IMR-90 (cell line): ENCODE results near the gene DCDC2. TPM values are rescaled to one million over a fixed set of nuclear protein-coding genes. Genes with fewer than 3 reads are reported as not detected.

ENCODE experiments used
- ATAC-seq: fragments of 200-7000 bp; cut with Tn5 transposase; 2 replicates; pipeline ENCODE4 v1.9.1; 2020; ENCODE audit warnings: low read depth, mild to moderate bottlenecking, moderate library complexity
- BruUV-seq: library from RNA; stranded (reverse); fragments of 400-500 nt; replicated peaks from 2 replicates; lab custom pipeline; 2021; lab: Mats Ljungman, UMichigan
- CTCF ChIA-PET: fragments of 300-600 bp; formaldehyde crosslinking; extraction: SDS; loops from one replicate; lab custom pipeline; 2021; ENCODE audit warnings: antibody characterized with exemption; lab: Yijun Ruan, JAX
- POLR2A ChIA-PET: fragments of 300-600 bp; sonication (Branson Sonifier 250); formaldehyde crosslinking; loops from one replicate; lab custom pipeline; 2022; ENCODE audit warnings: antibody characterized with exemption; ENCODE audit not compliant: unreplicated experiment; lab: Charles Lee
- DNase-seq: peaks from one replicate; pipeline ENCODE4 v3.0.0; 2013
- H2AFZ ChIP-seq: replicated peaks from 2 replicates; pipeline ENCODE3; 2013; ENCODE audit warnings: low read length, mild to moderate bottlenecking; ENCODE audit not compliant: poor library complexity
- H2AK5ac ChIP-seq: 2 replicates; pipeline ENCODE4 v1.6.1; 2013; ENCODE audit warnings: low read depth, low read length, inconsistent platforms
- H2AK9ac ChIP-seq: replicated peaks from 2 replicates; pipeline ENCODE3; 2013; ENCODE audit warnings: mild to moderate bottlenecking, low read depth, low read length, moderate library complexity; ENCODE audit not compliant: poor library complexity
- H2BK120ac ChIP-seq: 2 replicates; pipeline ENCODE4 v1.6.1; 2013; ENCODE audit warnings: low read depth, low read length, inconsistent platforms
- H2BK15ac ChIP-seq: 3 replicates; pipeline ENCODE4 v1.6.1; 2013; ENCODE audit warnings: low read depth, low read length, inconsistent platforms
- H2BK20ac ChIP-seq: 2 replicates; pipeline ENCODE4 v1.6.1; 2013; ENCODE audit warnings: low read depth, mild to moderate bottlenecking, inconsistent platforms, low read length, moderate library complexity
- H2BK5ac ChIP-seq: 2 replicates; pipeline ENCODE4 v1.6.1; 2013; ENCODE audit warnings: mild to moderate bottlenecking, low read depth, low read length, inconsistent platforms; ENCODE audit not compliant: poor library complexity, severe bottlenecking
- H3K14ac ChIP-seq: replicated peaks from 2 replicates; pipeline ENCODE4 v1.6.1; 2013; ENCODE audit warnings: low read depth, low read length, inconsistent platforms
- H3K18ac ChIP-seq: 2 replicates; pipeline ENCODE4 v1.6.1; 2013; ENCODE audit warnings: low read depth, low read length, control low read depth
- H3K23ac ChIP-seq: 2 replicates; pipeline ENCODE4 v1.6.1; 2013; ENCODE audit warnings: low read depth, low read length, inconsistent platforms
- H3K27ac ChIP-seq: 2 replicates; pipeline ENCODE4 v1.5.1; 2013; ENCODE audit warnings: mild to moderate bottlenecking, control low read depth, low read length; ENCODE audit not compliant: insufficient read depth
- H3K27me3 ChIP-seq: 2 replicates; pipeline ENCODE4 v1.6.1; 2013; ENCODE audit warnings: low read length; ENCODE audit not compliant: control insufficient read depth, insufficient read depth
- H3K36me3 ChIP-seq: 2 replicates; pipeline ENCODE4 v1.6.1; 2013; ENCODE audit warnings: low read length, mixed read lengths; ENCODE audit not compliant: control insufficient read depth, insufficient read depth
- H3K4ac ChIP-seq: 2 replicates; pipeline ENCODE4 v1.6.1; 2013; ENCODE audit warnings: low read depth, low read length, inconsistent platforms
- H3K4me1 ChIP-seq: 2 replicates; pipeline ENCODE4 v1.6.1; 2013; ENCODE audit warnings: low read length, mixed read lengths; ENCODE audit not compliant: control insufficient read depth, insufficient read depth
- H3K4me2 ChIP-seq: 2 replicates; pipeline ENCODE4 v1.6.1; 2013; ENCODE audit warnings: low read depth, mild to moderate bottlenecking, control low read depth, low read length, moderate library complexity
- H3K4me3 ChIP-seq: 2 replicates; pipeline ENCODE4 v1.5.1; 2013; ENCODE audit warnings: low read depth, mild to moderate bottlenecking, control low read depth, low read length, moderate library complexity; ENCODE audit not compliant: insufficient read depth
- H3K56ac ChIP-seq: 2 replicates; pipeline ENCODE4 v1.6.1; 2013; ENCODE audit warnings: low read length, inconsistent platforms; ENCODE audit not compliant: insufficient read depth; ENCODE audit errors: extremely low read depth
- H3K79me1 ChIP-seq, 2 experiments: 2 replicates each; pipeline ENCODE4 v1.6.1; 2013; ENCODE audit warnings: low read length in 2 of 2, inconsistent platforms in 1 of 2, low read depth in 1 of 2
- H3K9ac ChIP-seq: 2 replicates; pipeline ENCODE4 v1.6.1; 2013; ENCODE audit warnings: low read depth, low read length, control low read depth
- H3K9me1 ChIP-seq: 2 replicates; pipeline ENCODE4 v1.6.1; 2013; ENCODE audit warnings: low read length, inconsistent platforms; ENCODE audit not compliant: insufficient read depth
- H3K9me3 ChIP-seq: 2 replicates; pipeline ENCODE4 v1.6.1; 2013; ENCODE audit warnings: low read length; ENCODE audit not compliant: control insufficient read depth, insufficient read depth
- H4K20me1 ChIP-seq: 2 replicates; pipeline ENCODE4 v1.6.1; 2013; ENCODE audit warnings: low read length, inconsistent platforms; ENCODE audit not compliant: insufficient read depth
- H4K5ac ChIP-seq: 2 replicates; pipeline ENCODE4 v1.6.1; 2013; ENCODE audit warnings: mild to moderate bottlenecking, low read depth, low read length, control low read depth
- H4K8ac ChIP-seq, 2 experiments: 2 replicates each; pipeline ENCODE4 v1.6.1; 2013; ENCODE audit warnings: low read depth in 2 of 2, low read length in 2 of 2, control low read depth in 1 of 2, inconsistent platforms in 1 of 2
- H4K91ac ChIP-seq: 2 replicates; pipeline ENCODE4 v1.6.1; 2013; ENCODE audit warnings: low read depth, low read length, inconsistent platforms; ENCODE audit not compliant: insufficient read depth
- CEBPB ChIP-seq: IDR thresholded peaks from 2 replicates; pipeline ENCODE4 v1.6.1; 2012; ENCODE audit warnings: low read depth, low read length, improper control_type of control experiment
- SMC3 ChIP-seq: fragments of 150-350 bp; IDR thresholded peaks from 2 replicates; pipeline ENCODE4 v1.6.1; 2016; ENCODE audit warnings: low read depth, mild to moderate bottlenecking, antibody characterized with exemption, low read length, moderate library complexity
- WGBS, 2 experiments: methylation state at CpG; one replicate each; pipeline versions ENCODE4 v1.1.5 to v1.1.7; 2013; ENCODE audit warnings: missing lambda C conversion rate in 2 of 2; ENCODE audit not compliant: insufficient read length in 1 of 2; ENCODE audit errors: extremely low coverage in 2 of 2; 5-methylcytosine and 5-hydroxymethylcytosine counted together
- dilution Hi-C: fragments of 300-500 bp; cut with HindIII; formaldehyde crosslinking; loops from one replicate; pipeline ENCODE4 v1.14.3; 2018; ENCODE audit warnings: low sequenced_read_pairs; ENCODE audit not compliant: unreplicated experiment
- in situ Hi-C: fragments of 300-500 bp; cut with MboI; formaldehyde crosslinking; loops from 3 replicates; pipeline ENCODE4 v1.14.3; 2019; ENCODE audit warnings: low sequenced_read_pairs, inconsistent platforms, mixed read lengths
- intact Hi-C: fragments of 100-400 bp; cut with micrococcal nuclease; formaldehyde crosslinking; loops from 2 replicates; pipeline ENCODE4 v1.10.0; 2022
- polyA plus RNA-seq, 3 experiments: library from polyadenylated mRNA; depleted of rRNA; stranded (reverse); fragments of >200 nt; gene quantifications; 2 replicates each; pipeline ENCODE4 v1.2.3, GENCODE V29; 2012; ENCODE audit warnings: low replicate concordance in 1 of 3
- total RNA-seq: library from RNA; depleted of rRNA; stranded (reverse); fragments of >200 nt; gene quantifications from 2 replicates; pipeline ENCODE4 v1.2.3, GENCODE V29; 2012
- TF ChIP-seq, protein P1 (sequence below): conservative IDR thresholded peaks from 2 replicates; pipeline ENCODE4 v1.5.1; 2012; ENCODE audit warnings: mild to moderate bottlenecking, low read depth, low read length, improper control_type of control experiment
- TF ChIP-seq, protein P2 (sequence below): fragments of 150-350 bp; IDR thresholded peaks from 2 replicates; pipeline ENCODE4 v1.6.1; 2017; ENCODE audit warnings: mild to moderate bottlenecking, antibody characterized with exemption, low read length, low read depth

Gene DCDC2
- total and polyA plus RNA-seq, 2 of the 4 experiments (the other 2 are of a cell fraction), result not detected

DNA sequence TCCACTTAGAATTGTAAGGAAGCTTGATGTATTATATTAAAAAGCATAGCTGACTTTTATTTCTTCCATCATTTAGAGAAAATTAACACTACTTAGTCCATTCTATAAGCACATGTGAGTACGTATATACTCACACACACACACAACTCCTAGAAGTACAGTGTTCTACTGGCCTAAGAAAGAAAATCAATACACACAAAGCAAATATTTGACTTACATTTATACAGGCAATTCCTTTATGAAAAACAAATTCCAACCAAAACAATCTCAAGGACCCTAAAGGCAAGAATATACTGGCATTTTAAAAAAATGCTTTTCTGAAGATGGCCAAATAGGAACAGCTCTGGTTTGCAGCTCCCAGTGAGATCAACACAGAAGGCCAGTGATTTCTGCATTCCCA, 160.0 kb downstream of the DCDC2 start:
- TF ChIP-seq SMC3 (no peak), CEBPB (no peak)
- TF ChIP-seq, protein P1, sequence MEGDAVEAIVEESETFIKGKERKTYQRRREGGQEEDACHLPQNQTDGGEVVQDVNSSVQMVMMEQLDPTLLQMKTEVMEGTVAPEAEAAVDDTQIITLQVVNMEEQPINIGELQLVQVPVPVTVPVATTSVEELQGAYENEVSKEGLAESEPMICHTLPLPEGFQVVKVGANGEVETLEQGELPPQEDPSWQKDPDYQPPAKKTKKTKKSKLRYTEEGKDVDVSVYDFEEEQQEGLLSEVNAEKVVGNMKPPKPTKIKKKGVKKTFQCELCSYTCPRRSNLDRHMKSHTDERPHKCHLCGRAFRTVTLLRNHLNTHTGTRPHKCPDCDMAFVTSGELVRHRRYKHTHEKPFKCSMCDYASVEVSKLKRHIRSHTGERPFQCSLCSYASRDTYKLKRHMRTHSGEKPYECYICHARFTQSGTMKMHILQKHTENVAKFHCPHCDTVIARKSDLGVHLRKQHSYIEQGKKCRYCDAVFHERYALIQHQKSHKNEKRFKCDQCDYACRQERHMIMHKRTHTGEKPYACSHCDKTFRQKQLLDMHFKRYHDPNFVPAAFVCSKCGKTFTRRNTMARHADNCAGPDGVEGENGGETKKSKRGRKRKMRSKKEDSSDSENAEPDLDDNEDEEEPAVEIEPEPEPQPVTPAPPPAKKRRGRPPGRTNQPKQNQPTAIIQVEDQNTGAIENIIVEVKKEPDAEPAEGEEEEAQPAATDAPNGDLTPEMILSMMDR, result no peak
- TF ChIP-seq, protein P2, sequence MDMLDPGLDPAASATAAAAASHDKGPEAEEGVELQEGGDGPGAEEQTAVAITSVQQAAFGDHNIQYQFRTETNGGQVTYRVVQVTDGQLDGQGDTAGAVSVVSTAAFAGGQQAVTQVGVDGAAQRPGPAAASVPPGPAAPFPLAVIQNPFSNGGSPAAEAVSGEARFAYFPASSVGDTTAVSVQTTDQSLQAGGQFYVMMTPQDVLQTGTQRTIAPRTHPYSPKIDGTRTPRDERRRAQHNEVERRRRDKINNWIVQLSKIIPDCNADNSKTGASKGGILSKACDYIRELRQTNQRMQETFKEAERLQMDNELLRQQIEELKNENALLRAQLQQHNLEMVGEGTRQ, result no peak
- Histone ChIP-seq H2BK120ac (no peak overlapping the region), H4K8ac (no peak overlapping the region), H3K36me3 (no peaks in the 10 kb centered on the region), H4K5ac (no peak overlapping the region), H3K27me3 (no peaks in the 10 kb centered on the region), H2AK9ac (no peak overlapping the region), H3K4ac (no peak overlapping the region), H3K9ac (no peak overlapping the region), H3K14ac (no peak overlapping the region), H3K79me1 (no peaks in the 10 kb centered on the region), H3K4me1 (no peaks in the 10 kb centered on the region), H2AFZ (no peak overlapping the region), H3K4me3 (no peak overlapping the region), H3K9me3 (peaks cover 2% of the 10 kb centered on the region; the same call in 1 of the 2 replicates), H3K23ac (no peak overlapping the region), H4K91ac (no peak overlapping the region), H3K9me1 (no peaks in the 10 kb centered on the region), H3K56ac (no peak overlapping the region), H3K27ac (no peak overlapping the region), H2BK5ac (no peak overlapping the region), H2AK5ac (no peak overlapping the region), H3K18ac (no peak overlapping the region), H2BK20ac (no peak overlapping the region), H2BK15ac (no peak overlapping the region), H4K20me1 (no peaks in the 10 kb centered on the region), H3K4me2 (no peak overlapping the region)
- dilution Hi-C loops (no loop called here), intact Hi-C loops (no loop called here), in situ Hi-C loops (no loop called here)
- WGBS, 2 experiments, result no CpG with 5 or more reads among the region's 1 CpG
- ChIA-PET POLR2A (no interaction called here), CTCF (no interaction called here)
- no peak for ATAC-seq
- BruUV-seq, result no TSS peak
- DNase-seq, result no peak
